HepG2 (cell line): ENCODE results near the gene C19orf85. TPM values are rescaled to one million over a fixed set of nuclear protein-coding genes. Genes with fewer than 3 reads are reported as not detected.

ENCODE experiments used
- ATAC-seq: fragments of 200-7000 bp; cut with Tn5 transposase; 3 replicates; pipeline ENCODE4 v1.9.1; 2020; ENCODE audit warnings: mild to moderate bottlenecking, moderate library complexity
- BruUV-seq: library from RNA; stranded (reverse); fragments of 400-500 nt; replicated peaks from 2 replicates; lab custom pipeline; 2021; lab: Mats Ljungman, UMichigan
- CTCF ChIA-PET: fragments of 300-600 bp; formaldehyde crosslinking; extraction: SDS; loops from one replicate; lab custom pipeline; 2021; ENCODE audit warnings: low total read pairs, inconsistent platforms, low intra/inter-chr PET ratio; lab: Yijun Ruan, JAX
- POLR2A ChIA-PET: fragments of 350-600 bp; sonication (Branson Sonifier 250); formaldehyde crosslinking; loops from one replicate; lab custom pipeline; 2020; ENCODE audit warnings: antibody characterized with exemption, inconsistent platforms; lab: Yijun Ruan, JAX
- DNase-seq: peaks from one replicate; pipeline ENCODE4 v3.0.0-alpha.2; 2015; ENCODE audit warnings: low spot score
- FAIRE-seq: peaks from 3 replicates; lab custom pipeline; 2011; peaks lifted over from hg19 to GRCh38; lab: Jason Lieb, UNC
- H2AFZ ChIP-seq: one replicate; pipeline ENCODE4 v1.6.1; 2011; ENCODE audit warnings: low read length, inconsistent platforms
- H3K27ac ChIP-seq: fragments of 300-600 bp; 3 replicates; pipeline ENCODE4 v1.8.0; 2011; ENCODE audit warnings: mixed run types, mild to moderate bottlenecking, mixed read lengths, low read length, inconsistent platforms; ENCODE audit not compliant: insufficient read depth; ENCODE audit errors: extremely low read length
- H3K27me3 ChIP-seq, 2 experiments: fragments of 200-600 bp in 1 of 2; 2 replicates in 1 of 2; 3 replicates in 1 of 2; pipeline versions ENCODE4 v1.6.0 to v1.8.0; 2011; ENCODE audit warnings: low read length in 2 of 2, mild to moderate bottlenecking in 2 of 2, moderate library complexity in 2 of 2, inconsistent platforms in 1 of 2; ENCODE audit not compliant: insufficient read depth in 2 of 2, control insufficient read depth in 1 of 2
- H3K36me3 ChIP-seq, 2 experiments: fragments of 200-600 bp in 1 of 2; replicated peaks in 1 of 2; 2 replicates in 1 of 2; 3 replicates in 1 of 2; pipeline versions ENCODE4 v1.5.1 to v1.8.0; 2011; ENCODE audit warnings: low read length in 2 of 2, inconsistent platforms in 1 of 2; ENCODE audit not compliant: insufficient read depth in 2 of 2, control insufficient read depth in 1 of 2
- H3K4me1 ChIP-seq: 2 replicates; pipeline ENCODE4 v1.5.1; 2012; ENCODE audit warnings: low read length, inconsistent platforms; ENCODE audit not compliant: insufficient read depth
- H3K4me2 ChIP-seq: 2 replicates; pipeline ENCODE4 v1.6.0; 2011; ENCODE audit warnings: low read depth, low read length, inconsistent platforms
- H3K4me3 ChIP-seq, 3 experiments: fragments of 200-600 bp in 1 of 3; sonication (generic), shearing (Covaris generic) in 1 of 3; replicated peaks in 1 of 3; 2 replicates each; pipeline ENCODE4 v1.5.1; 2011 to 2016; ENCODE audit warnings: low read length in 3 of 3, inconsistent platforms in 2 of 3, low read depth in 2 of 3, mild to moderate bottlenecking in 2 of 3, control low read depth in 1 of 3, mixed read lengths in 1 of 3; ENCODE audit not compliant: insufficient read depth in 1 of 3
- H3K79me2 ChIP-seq: one replicate; pipeline ENCODE4 v1.6.1; 2011; ENCODE audit warnings: low read length, inconsistent platforms; ENCODE audit not compliant: insufficient read depth
- H3K9ac ChIP-seq: 2 replicates; pipeline ENCODE4 v1.6.0; 2011; ENCODE audit warnings: mild to moderate bottlenecking, low read depth, low read length, inconsistent platforms; ENCODE audit not compliant: insufficient read depth
- H3K9me3 ChIP-seq: 2 replicates; pipeline ENCODE4 v1.5.1; 2012; ENCODE audit warnings: mild to moderate bottlenecking, low read length
- H4K20me1 ChIP-seq: 2 replicates; pipeline ENCODE4 v1.6.0; 2011; ENCODE audit warnings: inconsistent platforms, mild to moderate bottlenecking, low read length, moderate library complexity; ENCODE audit not compliant: insufficient read depth
- CREB1 ChIP-seq, 2 experiments: fragments of 450-650 bp in 1 of 2; IDR thresholded peaks; 2 replicates each; pipeline ENCODE4 v1.6.1; 2016 to 2017; ENCODE audit warnings: control low read depth in 1 of 2, mild to moderate bottlenecking in 1 of 2, missing compliant biosample characterization in 1 of 2, missing genetic modification characterization in 1 of 2
- FOXK1 ChIP-seq: sonication (generic); formaldehyde crosslinking; IDR thresholded peaks from 2 replicates; pipeline ENCODE4 v1.4.0; 2020; ENCODE audit warnings: low read depth, missing genetic modification reagents, borderline replicate concordance
- GZF1 ChIP-seq: sonication (generic); formaldehyde crosslinking; IDR thresholded peaks from 2 replicates; pipeline ENCODE4 v1.5.1; 2020; ENCODE audit warnings: mild to moderate bottlenecking, missing genetic modification reagents
- IRX3 ChIP-seq: sonication (generic); formaldehyde crosslinking; IDR thresholded peaks from 2 replicates; pipeline ENCODE4 v1.8.1; 2023; ENCODE audit warnings: mild to moderate bottlenecking, low read depth, missing genetic modification reagents, borderline replicate concordance
- KLF15 ChIP-seq: sonication (generic); formaldehyde crosslinking; IDR thresholded peaks from 2 replicates; pipeline ENCODE4 v1.8.1; 2023; ENCODE audit warnings: borderline replicate concordance, mild to moderate bottlenecking, inconsistent platforms, missing genetic modification reagents, mixed read lengths
- TCF12 ChIP-seq, 2 experiments: fragments of 450-650 bp in 1 of 2; sonication (generic) in 1 of 2; formaldehyde crosslinking in 1 of 2; IDR thresholded peaks; 2 replicates each; pipeline versions ENCODE4 v1.6.1 to v1.8.0; 2017 to 2022; ENCODE audit warnings: antibody characterized with exemption in 1 of 2, mild to moderate bottlenecking in 1 of 2, missing genetic modification reagents in 1 of 2, moderate library complexity in 1 of 2
- TFDP1 ChIP-seq: IDR thresholded peaks from 2 replicates; pipeline ENCODE4 v1.6.1; 2016; ENCODE audit warnings: missing compliant biosample characterization, missing genetic modification reagents, borderline replicate concordance
- ZBTB4 ChIP-seq: sonication (generic); formaldehyde crosslinking; IDR thresholded peaks from 2 replicates; pipeline ENCODE4 v1.4.0; 2020; ENCODE audit warnings: missing genetic modification reagents, mild to moderate bottlenecking, borderline replicate concordance
- ZNF136 ChIP-seq: sonication (generic); formaldehyde crosslinking; IDR thresholded peaks from 2 replicates; pipeline ENCODE4 v1.8.1; 2022; ENCODE audit warnings: low read depth, mild to moderate bottlenecking, moderate library complexity, missing genetic modification reagents
- ZNF382 ChIP-seq: sonication (generic); formaldehyde crosslinking; IDR thresholded peaks from 2 replicates; pipeline ENCODE4 v1.5.0; 2020; ENCODE audit warnings: missing genetic modification reagents, mild to moderate bottlenecking, borderline replicate concordance
- ZNF792 ChIP-seq: IDR thresholded peaks from 2 replicates; pipeline ENCODE4 v1.6.1; 2016
- WGBS: methylation state at CpG from one replicate; pipeline ENCODE4 v1.1.6; 2017; ENCODE audit warnings: low lambda C conversion rate; 5-methylcytosine and 5-hydroxymethylcytosine counted together
- in situ Hi-C: cut with HindIII; loops from 2 replicates; pipeline ENCODE4 v1.10.0; 2017; ENCODE audit warnings: low pct_unique_long_range_greater_than_20kb; ENCODE audit not compliant: extremely low pct_ligation_motif_present
- intact Hi-C: fragments of 100-400 bp; cut with micrococcal nuclease; formaldehyde crosslinking; loops from one replicate; pipeline ENCODE4 v1.10.0; 2022; ENCODE audit not compliant: unreplicated experiment
- polyA plus RNA-seq, 8 experiments: library from polyadenylated mRNA; depleted of rRNA in 3 of 8; stranded (reverse) in 7 of 8; unstranded in 1 of 8; fragments of >200 nt; fragmentation: Illumina TruSeq in 4 of 8; extraction: Trizol in 4 of 8; gene quantifications; 2 replicates each; pipeline versions ENCODE4 v1.2.1 to v1.2.3, GENCODE V29; 2011 to 2016; ENCODE audit warnings: low read depth in 4 of 8, missing spikeins in 1 of 8, mixed read lengths in 1 of 8; ENCODE audit not compliant: insufficient read depth in 1 of 8
- total RNA-seq, 5 experiments: library from RNA; depleted of rRNA; stranded (reverse); fragments of >200 nt; fragmentation: Illumina TruSeq; extraction: Trizol; gene quantifications; 2 replicates each; pipeline ENCODE4 v1.2.3, GENCODE V29; 2016; ENCODE audit warnings: low read depth in 1 of 5
- TF ChIP-seq, protein P1 (sequence below): sonication (generic); formaldehyde crosslinking; IDR thresholded peaks from 2 replicates; pipeline ENCODE4 v1.4.0; 2020; ENCODE audit warnings: missing genetic modification reagents
- TF ChIP-seq, protein P2 (sequence below): fragments of 450-650 bp; IDR thresholded peaks from 2 replicates; pipeline ENCODE4 v1.6.1; 2016

The C19orf85 gene
- total and polyA plus RNA-seq, 2 of the 13 experiments (the other 11 are each of a cell fraction or from before 2014, with no cell fraction given): not detected

GRCh38 chr19:55460670-55461258 is 3.8 kb downstream of the C19orf85 start:
- WGBS: under 1% methylated on average over 18 of the region's 24 CpGs
- FAIRE-seq: peak; percentile 75
- Histone ChIP-seq H3K4me1 (peaks cover 51% of the 10 kb centered on the region), H4K20me1 (no peaks in the 10 kb centered on the region; the same call in 1 of the 2 replicates), H3K79me2 (peaks cover 20% of the 10 kb centered on the region), H3K27ac (peak overlapping the region; percentile 93), H3K4me3 (peak overlapping the region; percentile 60 to 78 (median 65)), H3K36me3 (peaks cover 1 to 8% of the 10 kb centered on the region in 2 experiments; a peak in 3 of 5 replicates), H2AFZ (no peak overlapping the region), H3K27me3 (no peaks in the 10 kb centered on the region), H3K9me3 (no peaks in the 10 kb centered on the region), H3K4me2 (peak overlapping the region; percentile 86), H3K9ac (peak overlapping the region; percentile 78)
- ChIA-PET CTCF (no interaction called here), POLR2A (interaction anchor here (1.3 to 2.6 kb wide), 5 partner anchors 15 to 254 kb away, joined by 3 to 10 read pairs (median 8); partner anchors contain the start of genes HSPBP1, PPP6R1 and ZNF628)
- peak; percentile 66 for ATAC-seq
- in situ Hi-C loops: no loop called here
- BruUV-seq: no TSS peak
- intact Hi-C loops: no loop called here
- peak; percentile 84 for DNase-seq
- TF ChIP-seq IRX3 (CRISPR knock-in tag): no peak
- TF ChIP-seq, protein P1, sequence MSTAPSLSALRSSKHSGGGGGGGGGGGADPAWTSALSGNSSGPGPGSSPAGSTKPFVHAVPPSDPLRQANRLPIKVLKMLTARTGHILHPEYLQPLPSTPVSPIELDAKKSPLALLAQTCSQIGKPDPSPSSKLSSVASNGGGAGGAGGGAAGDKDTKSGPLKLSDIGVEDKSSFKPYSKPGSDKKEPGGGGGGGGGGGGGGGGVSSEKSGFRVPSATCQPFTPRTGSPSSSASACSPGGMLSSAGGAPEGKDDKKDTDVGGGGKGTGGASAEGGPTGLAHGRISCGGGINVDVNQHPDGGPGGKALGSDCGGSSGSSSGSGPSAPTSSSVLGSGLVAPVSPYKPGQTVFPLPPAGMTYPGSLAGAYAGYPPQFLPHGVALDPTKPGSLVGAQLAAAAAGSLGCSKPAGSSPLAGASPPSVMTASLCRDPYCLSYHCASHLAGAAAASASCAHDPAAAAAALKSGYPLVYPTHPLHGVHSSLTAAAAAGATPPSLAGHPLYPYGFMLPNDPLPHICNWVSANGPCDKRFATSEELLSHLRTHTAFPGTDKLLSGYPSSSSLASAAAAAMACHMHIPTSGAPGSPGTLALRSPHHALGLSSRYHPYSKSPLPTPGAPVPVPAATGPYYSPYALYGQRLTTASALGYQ (CRISPR knock-in tag): no peak
- no peak; the same call in 1 of the 2 replicates for TF ChIP-seq ZNF136
- 0 out of 2 replicates have a peak, but pooled peaks have one; percentile 5 for TF ChIP-seq FOXK1 (CRISPR knock-in tag)
- no peak for TF ChIP-seq ZNF382 (CRISPR knock-in tag)
- TF ChIP-seq ZBTB4: no peak
- TF ChIP-seq TCF12 (IDR thresholded peaks at IDR 0.05): no peak
- TF ChIP-seq TCF12 (CRISPR knock-in tag; IDR thresholded peaks at IDR 0.05): no peak
- no peak for TF ChIP-seq TFDP1 (CRISPR knock-in tag)
- TF ChIP-seq GZF1: no peak
- no peak for TF ChIP-seq CREB1 (IDR thresholded peaks at IDR 0.05)
- TF ChIP-seq CREB1 (CRISPR knock-in tag; IDR thresholded peaks at IDR 0.05): peak; percentile 7; the same call in 1 of the 2 replicates
- TF ChIP-seq ZNF792 (CRISPR knock-in tag): no peak
- TF ChIP-seq KLF15 (CRISPR knock-in tag): no peak
- TF ChIP-seq, protein P2, sequence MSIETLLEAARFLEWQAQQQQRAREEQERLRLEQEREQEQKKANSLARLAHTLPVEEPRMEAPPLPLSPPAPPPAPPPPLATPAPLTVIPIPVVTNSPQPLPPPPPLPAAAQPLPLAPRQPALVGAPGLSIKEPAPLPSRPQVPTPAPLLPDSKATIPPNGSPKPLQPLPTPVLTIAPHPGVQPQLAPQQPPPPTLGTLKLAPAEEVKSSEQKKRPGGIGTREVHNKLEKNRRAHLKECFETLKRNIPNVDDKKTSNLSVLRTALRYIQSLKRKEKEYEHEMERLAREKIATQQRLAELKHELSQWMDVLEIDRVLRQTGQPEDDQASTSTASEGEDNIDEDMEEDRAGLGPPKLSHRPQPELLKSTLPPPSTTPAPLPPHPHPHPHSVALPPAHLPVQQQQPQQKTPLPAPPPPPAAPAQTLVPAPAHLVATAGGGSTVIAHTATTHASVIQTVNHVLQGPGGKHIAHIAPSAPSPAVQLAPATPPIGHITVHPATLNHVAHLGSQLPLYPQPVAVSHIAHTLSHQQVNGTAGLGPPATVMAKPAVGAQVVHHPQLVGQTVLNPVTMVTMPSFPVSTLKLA: no peak
